ENCODE measurements around the gene LAMA1.
"Not testable (repeated sequence)": the region's sequence is repeated elsewhere in the genome, so short reads cannot be mapped to it uniquely, and the experiment has no call there.

LAMA1 gene, protein sequence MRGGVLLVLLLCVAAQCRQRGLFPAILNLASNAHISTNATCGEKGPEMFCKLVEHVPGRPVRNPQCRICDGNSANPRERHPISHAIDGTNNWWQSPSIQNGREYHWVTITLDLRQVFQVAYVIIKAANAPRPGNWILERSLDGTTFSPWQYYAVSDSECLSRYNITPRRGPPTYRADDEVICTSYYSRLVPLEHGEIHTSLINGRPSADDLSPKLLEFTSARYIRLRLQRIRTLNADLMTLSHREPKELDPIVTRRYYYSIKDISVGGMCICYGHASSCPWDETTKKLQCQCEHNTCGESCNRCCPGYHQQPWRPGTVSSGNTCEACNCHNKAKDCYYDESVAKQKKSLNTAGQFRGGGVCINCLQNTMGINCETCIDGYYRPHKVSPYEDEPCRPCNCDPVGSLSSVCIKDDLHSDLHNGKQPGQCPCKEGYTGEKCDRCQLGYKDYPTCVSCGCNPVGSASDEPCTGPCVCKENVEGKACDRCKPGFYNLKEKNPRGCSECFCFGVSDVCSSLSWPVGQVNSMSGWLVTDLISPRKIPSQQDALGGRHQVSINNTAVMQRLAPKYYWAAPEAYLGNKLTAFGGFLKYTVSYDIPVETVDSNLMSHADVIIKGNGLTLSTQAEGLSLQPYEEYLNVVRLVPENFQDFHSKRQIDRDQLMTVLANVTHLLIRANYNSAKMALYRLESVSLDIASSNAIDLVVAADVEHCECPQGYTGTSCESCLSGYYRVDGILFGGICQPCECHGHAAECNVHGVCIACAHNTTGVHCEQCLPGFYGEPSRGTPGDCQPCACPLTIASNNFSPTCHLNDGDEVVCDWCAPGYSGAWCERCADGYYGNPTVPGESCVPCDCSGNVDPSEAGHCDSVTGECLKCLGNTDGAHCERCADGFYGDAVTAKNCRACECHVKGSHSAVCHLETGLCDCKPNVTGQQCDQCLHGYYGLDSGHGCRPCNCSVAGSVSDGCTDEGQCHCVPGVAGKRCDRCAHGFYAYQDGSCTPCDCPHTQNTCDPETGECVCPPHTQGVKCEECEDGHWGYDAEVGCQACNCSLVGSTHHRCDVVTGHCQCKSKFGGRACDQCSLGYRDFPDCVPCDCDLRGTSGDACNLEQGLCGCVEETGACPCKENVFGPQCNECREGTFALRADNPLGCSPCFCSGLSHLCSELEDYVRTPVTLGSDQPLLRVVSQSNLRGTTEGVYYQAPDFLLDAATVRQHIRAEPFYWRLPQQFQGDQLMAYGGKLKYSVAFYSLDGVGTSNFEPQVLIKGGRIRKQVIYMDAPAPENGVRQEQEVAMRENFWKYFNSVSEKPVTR (N-terminal part only)

GRCh38 chr18:7117390-7118355, at the start of gene LAMA1:
Gene LAMA1, minus strand, starts transcription at chr18:7117797. Its CDS starts 77 bp downstream, at chr18:7117720.
- ATAC-seq (peak; percentile 24), DNase-seq (no peak)
- Mint-ChIP-seq H3K27me3 (peaks cover 35% of the 10 kb centered on the region), H3K27ac (no peak within 1 kb of the TSS), H3K4me1 (peaks cover 9% of the 10 kb centered on the region), H3K36me3 (ENCODE audit: low read depth) (no peaks in the 10 kb centered on the region), H3K9me3 (peaks cover 4% of the 10 kb centered on the region), H3K4me3 (no peak within 1 kb of the TSS)

DNA sequence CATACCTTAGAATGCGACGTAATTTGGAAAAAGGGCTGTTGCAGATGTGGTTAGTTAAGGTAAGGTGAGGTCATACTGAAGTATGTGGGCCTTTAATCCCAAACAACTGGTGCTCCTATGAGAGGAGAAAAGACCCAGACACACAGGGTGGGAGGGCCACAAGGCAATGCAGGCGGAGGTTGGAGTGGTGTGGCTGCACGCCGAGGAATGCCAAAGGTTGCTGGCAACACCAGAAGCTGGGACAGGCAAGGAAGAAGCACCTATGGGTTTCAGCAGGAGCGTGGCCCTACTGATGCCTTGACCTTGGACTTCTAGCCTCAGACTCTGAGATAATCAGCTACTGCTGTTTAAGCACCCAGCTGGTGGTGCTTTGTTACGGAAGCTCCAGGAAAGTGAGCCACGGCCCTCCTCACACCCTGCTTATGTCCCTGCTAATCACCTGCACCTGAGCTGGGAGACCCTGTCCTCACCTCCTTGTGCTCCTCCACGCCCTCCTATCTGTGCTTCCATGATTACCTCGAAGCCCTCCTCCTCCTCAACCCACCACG, 48.3 kb upstream of the LAMA1 start:
- no peaks in the 10 kb centered on the region for H3K9me3 Mint-ChIP-seq
- no peaks in the 10 kb centered on the region for H3K4me1 Mint-ChIP-seq
- no peaks in the 10 kb centered on the region for H3K36me3 Mint-ChIP-seq (ENCODE audit: low read depth)
- DNase-seq = no peak
- H3K27ac Mint-ChIP-seq = no peak overlapping the region
- H3K4me3 Mint-ChIP-seq = no peak overlapping the region
- ATAC-seq = no peak
- no peaks in the 10 kb centered on the region for H3K27me3 Mint-ChIP-seq

GRCh38 chr18:7164323-7165004, 46.9 kb upstream of the LAMA1 start:
- Mint-ChIP-seq H3K36me3 (ENCODE audit: low read depth) (no peaks in the 10 kb centered on the region), H3K27me3 (no peaks in the 10 kb centered on the region), H3K4me1 (no peaks in the 10 kb centered on the region), H3K9me3 (no peaks in the 10 kb centered on the region), H3K27ac (no peak overlapping the region), H3K4me3 (no peak overlapping the region)
- ATAC-seq (no peak), DNase-seq (no peak)

DNA sequence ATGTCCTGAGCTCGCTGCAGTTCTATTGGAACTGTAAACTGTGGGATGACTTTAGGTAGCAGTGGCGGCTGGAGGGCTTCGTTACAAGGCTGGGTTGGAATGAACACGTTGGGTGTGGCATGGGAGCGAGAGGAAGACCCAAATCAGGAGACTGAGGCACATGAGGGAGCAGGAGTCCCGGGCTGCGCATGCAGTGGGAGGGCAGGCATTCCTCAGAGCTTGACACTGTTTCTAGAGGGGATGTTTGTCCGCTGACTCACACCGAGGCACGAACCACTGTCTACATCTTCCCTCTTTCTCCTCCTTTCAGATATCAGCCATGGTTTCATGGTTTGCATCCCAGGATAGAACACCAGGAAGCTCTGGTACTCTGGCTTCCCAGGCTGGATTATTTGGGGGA, 40.6 kb upstream of the LAMA1 start:
- no peaks in the 10 kb centered on the region for H3K4me1 Mint-ChIP-seq
- ATAC-seq (no peak), DNase-seq (no peak)
- H3K36me3 Mint-ChIP-seq (ENCODE audit: low read depth) = no peaks in the 10 kb centered on the region
- no peaks in the 10 kb centered on the region for H3K27me3 Mint-ChIP-seq
- H3K27ac Mint-ChIP-seq = no peak overlapping the region
- H3K9me3 Mint-ChIP-seq = peaks cover 11% of the 10 kb centered on the region
- H3K4me3 Mint-ChIP-seq = no peak overlapping the region

GRCh38 chr18:7157760-7158159, 40.2 kb upstream of the LAMA1 start:
- no peaks in the 10 kb centered on the region for H3K4me1 Mint-ChIP-seq
- no peak overlapping the region for H3K27ac Mint-ChIP-seq
- peaks cover 11% of the 10 kb centered on the region for H3K9me3 Mint-ChIP-seq

DNA sequence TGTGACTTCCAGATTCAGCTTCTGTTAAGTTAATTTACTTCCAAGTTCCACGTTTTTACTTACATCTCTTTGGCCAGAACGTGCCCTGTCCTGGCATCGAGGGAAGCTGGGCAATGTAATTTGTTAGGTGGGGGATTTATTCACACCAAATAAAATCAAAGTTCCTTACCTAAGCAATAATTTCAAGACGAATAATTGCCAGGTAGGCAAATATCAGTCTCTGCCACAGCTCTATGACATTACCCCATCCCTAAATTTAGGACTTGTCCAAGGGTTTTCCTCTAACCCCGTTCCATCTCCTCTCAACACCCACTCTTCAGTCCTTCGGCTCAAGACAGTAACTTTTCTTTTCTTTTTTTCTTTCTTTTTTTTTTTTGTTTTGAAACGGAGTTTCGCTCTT, 38.3 kb upstream of the LAMA1 start:
- ATAC-seq = no peak
- H3K9me3 Mint-ChIP-seq = peaks cover 11% of the 10 kb centered on the region
- H3K27ac Mint-ChIP-seq = no peak overlapping the region
- no peaks in the 10 kb centered on the region for H3K36me3 Mint-ChIP-seq (ENCODE audit: low read depth)
- DNase-seq = no peak
- no peaks in the 10 kb centered on the region for H3K4me1 Mint-ChIP-seq
- no peak overlapping the region for H3K4me3 Mint-ChIP-seq
- no peaks in the 10 kb centered on the region for H3K27me3 Mint-ChIP-seq

More at GRCh38 chr18:7157760-7158159, 40.2 kb upstream of the LAMA1 start:
- Mint-ChIP-seq H3K4me3 (no peak overlapping the region), H3K27me3 (no peaks in the 10 kb centered on the region), H3K36me3 (ENCODE audit: low read depth) (no peaks in the 10 kb centered on the region)
- ATAC-seq = no peak
- DNase-seq = no peak

- Mint-ChIP-seq H3K36me3 (ENCODE audit: low read depth) (no peaks in the 10 kb centered on the region), H3K27ac (no peak overlapping the region), H3K4me1 (no peaks in the 10 kb centered on the region), H3K27me3 (no peaks in the 10 kb centered on the region), H3K4me3 (no peak overlapping the region), H3K9me3 (peaks cover 11% of the 10 kb centered on the region)
- ATAC-seq (no peak), DNase-seq (no peak)
Observed at GRCh38 chr18:7155092-7155491, 37.5 kb upstream of the LAMA1 start.

DNA sequence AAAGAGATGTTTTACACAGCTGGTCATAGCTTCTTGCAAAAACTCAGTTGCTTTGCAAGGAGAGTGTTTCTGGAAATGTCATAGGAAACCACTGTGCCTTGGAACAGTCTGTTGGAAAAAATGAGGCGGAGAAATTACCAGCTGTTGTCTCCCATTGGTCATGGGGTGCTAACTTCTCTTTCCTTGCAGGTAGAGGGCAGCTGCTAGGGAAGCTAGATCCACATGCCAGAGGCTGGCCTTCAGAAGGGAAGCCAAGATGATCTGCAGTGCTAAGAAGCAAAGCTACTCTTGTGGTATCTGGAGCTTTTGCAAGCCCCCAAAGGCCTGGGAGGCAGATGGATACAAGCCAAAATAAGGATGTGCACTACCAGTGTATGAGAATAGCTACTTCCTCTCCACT, 34.8 kb upstream of the LAMA1 start:
- Mint-ChIP-seq H3K36me3 (ENCODE audit: low read depth) (no peaks in the 10 kb centered on the region), H3K27ac (no peak overlapping the region), H3K9me3 (peaks cover 11% of the 10 kb centered on the region), H3K27me3 (no peaks in the 10 kb centered on the region), H3K4me1 (no peaks in the 10 kb centered on the region), H3K4me3 (no peak overlapping the region)
- ATAC-seq (no peak), DNase-seq (no peak)

GRCh38 chr18:7147399-7147798, 29.8 kb upstream of the LAMA1 start:
- H3K27me3 Mint-ChIP-seq = no peaks in the 10 kb centered on the region
- H3K4me1 Mint-ChIP-seq = no peaks in the 10 kb centered on the region
- H3K27ac Mint-ChIP-seq = no peak overlapping the region
- H3K36me3 Mint-ChIP-seq (ENCODE audit: low read depth) = no peaks in the 10 kb centered on the region
- DNase-seq (no peak), ATAC-seq (no peak)
- H3K9me3 Mint-ChIP-seq = no peaks in the 10 kb centered on the region
- H3K4me3 Mint-ChIP-seq = no peak overlapping the region

- H3K36me3 Mint-ChIP-seq (ENCODE audit: low read depth) = no peaks in the 10 kb centered on the region
- no peak for DNase-seq
Observed at GRCh38 chr18:7146067-7146466, 28.5 kb upstream of the LAMA1 start.

DNA sequence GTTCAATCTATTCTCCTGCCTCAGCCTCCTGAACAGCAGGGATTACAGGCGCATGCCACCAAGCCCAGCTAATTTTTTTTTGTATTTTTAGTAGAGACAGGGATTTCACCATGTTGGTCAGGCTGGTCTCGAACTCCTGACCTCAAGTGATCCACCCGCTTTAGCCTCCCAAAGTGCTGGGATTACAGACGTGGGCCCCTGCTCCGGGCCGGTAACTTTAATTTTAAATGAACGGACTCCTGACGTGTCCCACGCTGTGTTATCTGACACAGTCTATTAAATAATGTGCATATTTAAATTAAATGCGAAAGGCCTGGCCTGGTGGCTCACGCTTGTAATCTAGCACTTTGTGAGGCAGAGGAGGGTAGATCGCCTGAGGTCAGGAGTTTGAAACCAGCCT, 27.3 kb upstream of the LAMA1 start:
- not testable (repeated sequence) for H3K27me3 Mint-ChIP-seq; H3K4me3 Mint-ChIP-seq; ATAC-seq; H3K4me1 Mint-ChIP-seq; DNase-seq; H3K36me3 Mint-ChIP-seq (ENCODE audit: low read depth); H3K9me3 Mint-ChIP-seq; H3K27ac Mint-ChIP-seq

More at GRCh38 chr18:7146067-7146466, 28.5 kb upstream of the LAMA1 start:
- Mint-ChIP-seq H3K9me3 (peaks cover 4% of the 10 kb centered on the region), H3K4me3 (no peak overlapping the region), H3K27me3 (no peaks in the 10 kb centered on the region), H3K27ac (no peak overlapping the region), H3K4me1 (no peaks in the 10 kb centered on the region)
- no peak for ATAC-seq

- no peak overlapping the region for H3K4me3 Mint-ChIP-seq
- DNase-seq (no peak), ATAC-seq (no peak)
- H3K9me3 Mint-ChIP-seq = peaks cover 4% of the 10 kb centered on the region
- no peaks in the 10 kb centered on the region for H3K4me1 Mint-ChIP-seq
- no peaks in the 10 kb centered on the region for H3K36me3 Mint-ChIP-seq (ENCODE audit: low read depth)
- H3K27ac Mint-ChIP-seq = no peak overlapping the region
- no peaks in the 10 kb centered on the region for H3K27me3 Mint-ChIP-seq
Observed at GRCh38 chr18:7141287-7141686, 23.7 kb upstream of the LAMA1 start.

- DNase-seq = no peak
- Mint-ChIP-seq H3K36me3 (ENCODE audit: low read depth) (no peaks in the 10 kb centered on the region), H3K4me3 (no peak overlapping the region), H3K27ac (no peak overlapping the region), H3K9me3 (peaks cover 4% of the 10 kb centered on the region), H3K27me3 (no peaks in the 10 kb centered on the region), H3K4me1 (no peaks in the 10 kb centered on the region)
- ATAC-seq = no peak
Observed at GRCh38 chr18:7139409-7139808, 21.8 kb upstream of the LAMA1 start.

All from activated naive CD8-positive, alpha-beta T cell treated with anti-CD3 and anti-CD28 coated beads, Interleukin-2, amount 50 U/mL, for 24 hours (primary cell).